ENCODE results near the gene FLNC.

The FLNC gene

GRCh38 chr7:128814499-128814898 lies 15.7 kb upstream of the FLNC start:
- H3K27ac ChIP-seq = no peak overlapping the region
- no peak for TF ChIP-seq CTCF (IDR thresholded peaks at IDR 0.05)
- no peak overlapping the region for H3K9ac ChIP-seq
- H2AFZ ChIP-seq = peak overlapping the region; percentile 59
- H3K9me3 ChIP-seq (ENCODE audit: control insufficient read depth, low read length) = no peaks in the 10 kb centered on the region
- no peaks in the 10 kb centered on the region for H3K27me3 ChIP-seq (ENCODE audit: control insufficient read depth, insufficient read depth, low read length)
- no peaks in the 10 kb centered on the region for H3K79me2 ChIP-seq
- no peaks in the 10 kb centered on the region for H3K36me3 ChIP-seq (ENCODE audit: control insufficient read depth, insufficient read depth, low read length)
- H3K4me2 ChIP-seq (ENCODE audit: low read length) = no peak overlapping the region
- H3K4me1 ChIP-seq = peaks cover 61% of the 10 kb centered on the region
- no peak overlapping the region for H3K4me3 ChIP-seq (ENCODE audit: low read depth, low read length)

- Histone ChIP-seq H3K27me3 (ENCODE audit: control insufficient read depth, insufficient read depth, low read length) (no peaks in the 10 kb centered on the region), H3K36me3 (ENCODE audit: control insufficient read depth, insufficient read depth, low read length) (no peaks in the 10 kb centered on the region), H2AFZ (no peak overlapping the region), H3K4me2 (ENCODE audit: low read length) (no peak overlapping the region), H3K27ac (no peak overlapping the region), H3K4me3 (ENCODE audit: low read depth, low read length) (no peak overlapping the region), H3K79me2 (no peaks in the 10 kb centered on the region), H3K9me3 (ENCODE audit: control insufficient read depth, low read length) (no peaks in the 10 kb centered on the region), H3K4me1 (peaks cover 58% of the 10 kb centered on the region), H3K9ac (no peak overlapping the region)
- no peak for TF ChIP-seq CTCF (IDR thresholded peaks at IDR 0.05)
Measured at GRCh38 chr7:128815289-128815942, 14.8 kb upstream of the FLNC start.

- no peaks in the 10 kb centered on the region for H3K9me3 ChIP-seq (ENCODE audit: control insufficient read depth, low read length)
- no peak overlapping the region for H3K27ac ChIP-seq
- no peaks in the 10 kb centered on the region for H3K79me2 ChIP-seq
- no peaks in the 10 kb centered on the region for H3K36me3 ChIP-seq (ENCODE audit: control insufficient read depth, insufficient read depth, low read length)
- no peak overlapping the region for H2AFZ ChIP-seq
- no peak for TF ChIP-seq CTCF (IDR thresholded peaks at IDR 0.05)
- peaks cover 25% of the 10 kb centered on the region for H3K4me1 ChIP-seq
- no peak overlapping the region for H3K4me3 ChIP-seq (ENCODE audit: low read depth, low read length)
- H3K9ac ChIP-seq = no peak overlapping the region
- no peak overlapping the region for H3K4me2 ChIP-seq (ENCODE audit: low read length)
- no peaks in the 10 kb centered on the region for H3K27me3 ChIP-seq (ENCODE audit: control insufficient read depth, insufficient read depth, low read length)
Measured at GRCh38 chr7:128818694-128819093, 11.5 kb upstream of the FLNC start.

- Histone ChIP-seq H3K27me3 (ENCODE audit: control insufficient read depth, insufficient read depth, low read length) (no peaks in the 10 kb centered on the region), H3K79me2 (no peaks in the 10 kb centered on the region), H3K27ac (no peak overlapping the region), H3K9ac (no peak overlapping the region), H3K36me3 (ENCODE audit: control insufficient read depth, insufficient read depth, low read length) (no peaks in the 10 kb centered on the region), H3K4me3 (ENCODE audit: low read depth, low read length) (no peak overlapping the region), H2AFZ (no peak overlapping the region), H3K4me2 (ENCODE audit: low read length) (no peak overlapping the region), H3K4me1 (peaks cover 4% of the 10 kb centered on the region), H3K9me3 (ENCODE audit: control insufficient read depth, low read length) (no peaks in the 10 kb centered on the region)
- no peak for TF ChIP-seq CTCF (IDR thresholded peaks at IDR 0.05)
Measured at GRCh38 chr7:128821724-128822123, 8.5 kb upstream of the FLNC start.

GRCh38 chr7:128826512-128826911 lies 3.7 kb upstream of the FLNC start:
- Histone ChIP-seq H3K27ac (no peak overlapping the region), H3K79me2 (no peaks in the 10 kb centered on the region), H3K27me3 (ENCODE audit: control insufficient read depth, insufficient read depth, low read length) (no peaks in the 10 kb centered on the region), H3K9me3 (ENCODE audit: control insufficient read depth, low read length) (no peaks in the 10 kb centered on the region), H3K4me1 (peaks cover 6% of the 10 kb centered on the region), H3K4me3 (ENCODE audit: low read depth, low read length) (no peak overlapping the region), H3K4me2 (ENCODE audit: low read length) (no peak overlapping the region), H3K36me3 (ENCODE audit: control insufficient read depth, insufficient read depth, low read length) (no peaks in the 10 kb centered on the region), H3K9ac (no peak overlapping the region), H2AFZ (no peak overlapping the region)
- TF ChIP-seq CTCF (IDR thresholded peaks at IDR 0.05) = no peak
